HepG2 (cell line): ENCODE results near the gene CTBP1. TPM values are rescaled to one million over a fixed set of nuclear protein-coding genes. Genes with fewer than 3 reads are reported as not detected.

Experiments used
- ATAC-seq: fragments of 200-7000 bp; cut with Tn5 transposase; 3 replicates; pipeline ENCODE4 v1.9.1; 2020; ENCODE audit warnings: mild to moderate bottlenecking, moderate library complexity
- BruUV-seq: library from RNA; stranded (reverse); fragments of 400-500 nt; replicated peaks from 2 replicates; lab custom pipeline; 2021; lab: Mats Ljungman, UMichigan
- CTCF ChIA-PET: fragments of 300-600 bp; formaldehyde crosslinking; extraction: SDS; loops from one replicate; lab custom pipeline; 2021; ENCODE audit warnings: low total read pairs, inconsistent platforms, low intra/inter-chr PET ratio; lab: Yijun Ruan, JAX
- POLR2A ChIA-PET: fragments of 350-600 bp; sonication (Branson Sonifier 250); formaldehyde crosslinking; loops from one replicate; lab custom pipeline; 2020; ENCODE audit warnings: antibody characterized with exemption, inconsistent platforms; lab: Yijun Ruan, JAX
- DNase-seq: peaks from one replicate; pipeline ENCODE4 v3.0.0-alpha.2; 2015; ENCODE audit warnings: low spot score
- FAIRE-seq: peaks from 3 replicates; lab custom pipeline; 2011; peaks lifted over from hg19 to GRCh38; lab: Jason Lieb, UNC
- H2AFZ ChIP-seq: one replicate; pipeline ENCODE4 v1.6.1; 2011; ENCODE audit warnings: low read length, inconsistent platforms
- H3K27ac ChIP-seq: fragments of 300-600 bp; 3 replicates; pipeline ENCODE4 v1.8.0; 2011; ENCODE audit warnings: mixed run types, mild to moderate bottlenecking, mixed read lengths, low read length, inconsistent platforms; ENCODE audit not compliant: insufficient read depth; ENCODE audit errors: extremely low read length
- H3K27me3 ChIP-seq, 2 experiments: fragments of 200-600 bp in 1 of 2; 2 replicates in 1 of 2; 3 replicates in 1 of 2; pipeline versions ENCODE4 v1.6.0 to v1.8.0; 2011; ENCODE audit warnings: low read length in 2 of 2, mild to moderate bottlenecking in 2 of 2, moderate library complexity in 2 of 2, inconsistent platforms in 1 of 2; ENCODE audit not compliant: insufficient read depth in 2 of 2, control insufficient read depth in 1 of 2
- H3K36me3 ChIP-seq, 2 experiments: fragments of 200-600 bp in 1 of 2; replicated peaks in 1 of 2; 2 replicates in 1 of 2; 3 replicates in 1 of 2; pipeline versions ENCODE4 v1.5.1 to v1.8.0; 2011; ENCODE audit warnings: low read length in 2 of 2, inconsistent platforms in 1 of 2; ENCODE audit not compliant: insufficient read depth in 2 of 2, control insufficient read depth in 1 of 2
- H3K4me1 ChIP-seq: 2 replicates; pipeline ENCODE4 v1.5.1; 2012; ENCODE audit warnings: low read length, inconsistent platforms; ENCODE audit not compliant: insufficient read depth
- H3K4me2 ChIP-seq: 2 replicates; pipeline ENCODE4 v1.6.0; 2011; ENCODE audit warnings: low read depth, low read length, inconsistent platforms
- H3K4me3 ChIP-seq, 3 experiments: fragments of 200-600 bp in 1 of 3; sonication (generic), shearing (Covaris generic) in 1 of 3; replicated peaks in 1 of 3; 2 replicates each; pipeline ENCODE4 v1.5.1; 2011 to 2016; ENCODE audit warnings: low read length in 3 of 3, inconsistent platforms in 2 of 3, low read depth in 2 of 3, mild to moderate bottlenecking in 2 of 3, control low read depth in 1 of 3, mixed read lengths in 1 of 3; ENCODE audit not compliant: insufficient read depth in 1 of 3
- H3K79me2 ChIP-seq: one replicate; pipeline ENCODE4 v1.6.1; 2011; ENCODE audit warnings: low read length, inconsistent platforms; ENCODE audit not compliant: insufficient read depth
- H3K9ac ChIP-seq: 2 replicates; pipeline ENCODE4 v1.6.0; 2011; ENCODE audit warnings: mild to moderate bottlenecking, low read depth, low read length, inconsistent platforms; ENCODE audit not compliant: insufficient read depth
- H3K9me3 ChIP-seq: 2 replicates; pipeline ENCODE4 v1.5.1; 2012; ENCODE audit warnings: mild to moderate bottlenecking, low read length
- H4K20me1 ChIP-seq: 2 replicates; pipeline ENCODE4 v1.6.0; 2011; ENCODE audit warnings: inconsistent platforms, mild to moderate bottlenecking, low read length, moderate library complexity; ENCODE audit not compliant: insufficient read depth
- CC2D1A ChIP-seq: sonication (generic); formaldehyde crosslinking; IDR thresholded peaks from 2 replicates; pipeline ENCODE4 v1.8.1; 2023; ENCODE audit warnings: mild to moderate bottlenecking, missing genetic modification reagents
- CCAR2 ChIP-seq: fragments of 200-400 bp; formaldehyde crosslinking; optimal IDR thresholded peaks from 2 replicates; pipeline ENCODE3; 2018; ENCODE audit warnings: low read depth, mild to moderate bottlenecking, low read length, moderate library complexity
- CTCF ChIP-seq: sonication (generic); formaldehyde crosslinking; IDR thresholded peaks from 2 replicates; pipeline ENCODE4 v1.5.0; 2020; ENCODE audit warnings: mild to moderate bottlenecking, missing genetic modification reagents, moderate library complexity
- FLYWCH1 ChIP-seq: sonication (generic); formaldehyde crosslinking; IDR thresholded peaks from 2 replicates; pipeline ENCODE4 v1.8.1; 2023; ENCODE audit warnings: mild to moderate bottlenecking, missing genetic modification reagents
- PPARG ChIP-seq: conservative IDR thresholded peaks from 2 replicates; pipeline ENCODE4 v1.6.1; 2016; ENCODE audit warnings: missing biosample characterization, missing genetic modification reagents
- SAP130 ChIP-seq: IDR thresholded peaks from 2 replicates; pipeline ENCODE4 v1.6.1; 2016; ENCODE audit warnings: low read depth
- THAP11 ChIP-seq: IDR thresholded peaks from 2 replicates; pipeline ENCODE4 v1.6.1; 2016; ENCODE audit warnings: missing biosample characterization, missing genetic modification reagents
- ZNF138 ChIP-seq: sonication (generic); formaldehyde crosslinking; IDR thresholded peaks from 2 replicates; pipeline ENCODE4 v1.5.0; 2020; ENCODE audit warnings: mild to moderate bottlenecking, low read depth, missing genetic modification reagents
- ZNF362 ChIP-seq: sonication (generic); formaldehyde crosslinking; IDR thresholded peaks from 2 replicates; pipeline ENCODE4 v1.4.0; 2020; ENCODE audit warnings: missing genetic modification reagents, mild to moderate bottlenecking, borderline replicate concordance
- ZNF367 ChIP-seq: sonication (generic); formaldehyde crosslinking; IDR thresholded peaks from 2 replicates; pipeline ENCODE4 v1.4.0; 2020; ENCODE audit warnings: missing genetic modification reagents, borderline replicate concordance
- ZNF451 ChIP-seq: sonication (generic); formaldehyde crosslinking; IDR thresholded peaks from 2 replicates; pipeline ENCODE4 v1.5.0; 2020; ENCODE audit warnings: mild to moderate bottlenecking, missing genetic modification reagents
- ZNF644 ChIP-seq: IDR thresholded peaks from 2 replicates; pipeline ENCODE4 v1.6.1; 2016; ENCODE audit warnings: low read depth
- WGBS: methylation state at CpG from one replicate; pipeline ENCODE4 v1.1.6; 2017; ENCODE audit warnings: low lambda C conversion rate; 5-methylcytosine and 5-hydroxymethylcytosine counted together
- in situ Hi-C: cut with HindIII; loops from 2 replicates; pipeline ENCODE4 v1.10.0; 2017; ENCODE audit warnings: low pct_unique_long_range_greater_than_20kb; ENCODE audit not compliant: extremely low pct_ligation_motif_present
- intact Hi-C: fragments of 100-400 bp; cut with micrococcal nuclease; formaldehyde crosslinking; loops from one replicate; pipeline ENCODE4 v1.10.0; 2022; ENCODE audit not compliant: unreplicated experiment
- polyA plus RNA-seq, 8 experiments: library from polyadenylated mRNA; depleted of rRNA in 3 of 8; stranded (reverse) in 7 of 8; unstranded in 1 of 8; fragments of >200 nt; fragmentation: Illumina TruSeq in 4 of 8; extraction: Trizol in 4 of 8; gene quantifications; 2 replicates each; pipeline versions ENCODE4 v1.2.1 to v1.2.3, GENCODE V29; 2011 to 2016; ENCODE audit warnings: low read depth in 4 of 8, missing spikeins in 1 of 8, mixed read lengths in 1 of 8; ENCODE audit not compliant: insufficient read depth in 1 of 8
- total RNA-seq, 5 experiments: library from RNA; depleted of rRNA; stranded (reverse); fragments of >200 nt; fragmentation: Illumina TruSeq; extraction: Trizol; gene quantifications; 2 replicates each; pipeline ENCODE4 v1.2.3, GENCODE V29; 2016; ENCODE audit warnings: low read depth in 1 of 5

The CTBP1 gene
- total and polyA plus RNA-seq, 2 of the 13 experiments (the other 11 are each of a cell fraction or from before 2014, with no cell fraction given): 78.5 to 112 TPM

GRCh38 chr4:1199556-1200331, 49.2 kb downstream of the CTBP1 start:
- Histone ChIP-seq H3K9me3 (no peaks in the 10 kb centered on the region), H3K27ac (no peak overlapping the region), H3K9ac (no peak overlapping the region), H2AFZ (no peak overlapping the region), H3K79me2 (peaks cover 2% of the 10 kb centered on the region), H3K4me2 (no peak overlapping the region), H3K4me3 (no peak overlapping the region), H3K27me3 (no peaks in the 10 kb centered on the region), H4K20me1 (no peaks in the 10 kb centered on the region), H3K36me3 (no peaks in the 10 kb centered on the region; a peak in 2 of 5 replicates), H3K4me1 (peaks cover 19% of the 10 kb centered on the region)
- no peak for FAIRE-seq
- intact Hi-C loops (no loop called here), in situ Hi-C loops (no loop called here)
- 98% methylated on average over 14 of the region's 27 CpGs for WGBS
- ATAC-seq: no peak
- ChIA-PET CTCF (no interaction called here), POLR2A (no interaction called here)
- TF ChIP-seq CC2D1A (CRISPR knock-in tag) (no peak), ZNF644 (CRISPR knock-in tag) (no peak), ZNF138 (CRISPR knock-in tag) (no peak), CCAR2 (no peak), ZNF362 (CRISPR knock-in tag) (no peak), CTCF (CRISPR knock-in tag) (no peak), THAP11 (CRISPR knock-in tag) (no peak), ZNF451 (CRISPR knock-in tag) (no peak), SAP130 (CRISPR knock-in tag) (no peak), ZNF367 (CRISPR knock-in tag) (no peak), FLYWCH1 (CRISPR knock-in tag) (no peak), PPARG (CRISPR knock-in tag) (no peak)
- no TSS peak for BruUV-seq
- no peak for DNase-seq
